ENCODE measurements around the gene USP21.

USP21 gene

DNA sequence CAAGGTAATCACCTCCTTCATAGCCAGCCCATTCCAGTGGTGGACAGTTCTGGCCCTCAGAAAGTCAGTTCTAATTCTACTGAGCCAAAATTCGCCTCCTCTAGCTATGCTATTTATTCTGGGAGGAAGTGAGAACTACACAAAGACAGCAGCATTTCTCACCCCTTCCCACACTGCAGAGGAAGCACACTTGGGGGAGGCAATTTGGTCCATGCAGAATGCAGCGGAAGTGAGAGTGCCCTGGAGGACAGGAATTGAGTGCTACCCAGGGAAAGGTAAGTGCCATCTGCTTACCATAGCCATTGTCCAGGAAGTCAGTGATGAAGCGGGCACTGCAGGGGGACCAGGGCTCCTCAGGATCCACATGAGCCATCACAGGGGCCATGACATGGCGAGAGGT lies 35.9 kb downstream of the USP21 start:
- DNase-seq: no peak

DNA sequence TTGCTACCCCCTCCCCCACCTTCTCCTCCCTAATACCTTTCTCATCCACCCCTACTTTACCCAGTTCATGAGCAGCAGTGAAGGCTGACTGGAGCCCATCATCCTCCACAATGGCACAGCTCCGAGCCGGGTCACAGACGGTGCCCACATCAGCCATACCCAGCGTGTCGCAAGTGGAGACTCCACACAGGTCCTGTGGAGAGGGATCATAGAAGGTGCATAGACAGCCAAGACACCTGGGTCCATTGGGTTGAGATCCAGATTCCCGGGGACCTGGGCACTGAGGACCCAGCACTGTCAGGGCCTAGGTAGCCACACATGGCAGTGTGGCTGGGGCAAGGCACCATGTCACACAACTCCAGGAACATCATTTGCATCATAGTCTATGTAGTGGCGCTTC lies 36.8 kb downstream of the USP21 start:
- DNase-seq: no peak

DNA sequence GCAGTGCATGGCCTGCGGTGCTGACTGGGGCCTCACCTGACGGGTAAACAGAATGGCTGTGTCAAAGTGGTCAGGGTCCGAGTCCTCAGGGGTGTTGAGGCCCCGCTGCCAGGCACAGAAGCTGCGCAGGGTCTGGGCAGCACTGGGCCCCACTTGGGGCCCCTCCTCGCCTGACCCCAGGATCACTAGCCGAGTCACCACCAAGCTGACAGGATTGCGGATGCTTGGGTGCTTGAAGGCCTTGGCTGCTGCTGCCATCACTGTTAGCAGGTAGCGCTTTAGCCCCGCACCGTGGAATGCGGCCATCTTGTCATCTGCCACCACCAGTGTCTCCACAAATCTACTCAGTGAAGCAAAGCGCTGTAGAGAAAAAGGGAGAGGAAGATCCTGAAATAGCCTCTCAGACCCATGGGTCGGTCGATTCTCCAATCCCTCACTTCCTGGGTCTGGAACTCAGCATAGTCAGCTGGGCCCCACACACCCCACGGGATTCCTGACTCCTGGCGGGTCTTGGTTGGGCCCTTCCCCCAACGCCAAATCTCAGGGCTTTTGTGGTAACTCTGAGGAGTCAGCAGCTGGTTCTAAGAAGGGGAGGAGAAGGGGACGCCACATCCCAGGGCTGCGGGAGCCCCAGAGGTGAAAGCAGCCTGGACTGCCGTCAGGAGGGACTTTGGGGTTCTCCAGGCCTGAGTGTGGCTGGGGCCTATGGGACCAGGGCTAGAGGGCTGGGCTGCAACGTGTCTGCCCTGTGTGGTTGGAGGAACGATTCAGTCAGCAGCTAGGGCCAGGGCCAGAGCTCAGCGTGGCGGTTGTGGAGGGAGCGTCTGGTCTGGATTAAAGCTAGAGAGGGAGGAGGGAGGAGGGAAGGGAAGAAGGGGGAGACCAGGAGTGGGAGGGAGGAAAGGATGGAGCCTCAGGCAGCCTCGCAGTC lies 37.5 kb downstream of the USP21 start:
- DNase-seq: no peak

DNA sequence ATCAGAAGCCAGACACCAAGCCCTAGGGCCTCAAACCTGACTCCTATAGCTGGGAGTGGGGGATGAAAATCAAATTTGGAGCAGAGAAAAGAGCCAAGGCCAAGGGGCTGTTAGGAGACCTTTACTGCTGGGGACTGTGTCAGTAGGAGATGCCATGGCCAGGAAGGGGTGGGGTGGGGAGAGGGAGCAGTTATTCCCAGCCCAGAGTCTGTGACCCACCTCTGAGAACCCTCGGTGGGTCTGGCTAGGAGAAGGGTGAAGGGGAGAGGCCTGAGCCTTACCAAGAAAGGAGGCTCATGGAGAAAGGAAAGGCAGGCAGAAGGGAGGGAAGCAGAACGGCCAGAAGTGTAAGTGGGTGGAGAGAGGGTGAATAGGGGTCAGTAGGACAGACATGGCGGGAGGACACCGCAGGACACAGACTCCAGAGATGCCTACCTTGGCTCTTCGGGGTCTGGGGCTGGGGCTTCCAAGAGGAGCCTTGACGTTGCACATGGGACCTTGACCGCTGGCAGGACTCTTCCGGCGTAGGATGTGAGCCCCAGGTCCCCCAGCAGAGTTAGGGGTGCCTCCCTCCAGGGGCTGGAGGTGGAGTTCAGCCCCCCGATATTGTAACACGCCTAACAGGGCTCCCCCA lies 38.4 kb downstream of the USP21 start:
- no peak for DNase-seq

DNA sequence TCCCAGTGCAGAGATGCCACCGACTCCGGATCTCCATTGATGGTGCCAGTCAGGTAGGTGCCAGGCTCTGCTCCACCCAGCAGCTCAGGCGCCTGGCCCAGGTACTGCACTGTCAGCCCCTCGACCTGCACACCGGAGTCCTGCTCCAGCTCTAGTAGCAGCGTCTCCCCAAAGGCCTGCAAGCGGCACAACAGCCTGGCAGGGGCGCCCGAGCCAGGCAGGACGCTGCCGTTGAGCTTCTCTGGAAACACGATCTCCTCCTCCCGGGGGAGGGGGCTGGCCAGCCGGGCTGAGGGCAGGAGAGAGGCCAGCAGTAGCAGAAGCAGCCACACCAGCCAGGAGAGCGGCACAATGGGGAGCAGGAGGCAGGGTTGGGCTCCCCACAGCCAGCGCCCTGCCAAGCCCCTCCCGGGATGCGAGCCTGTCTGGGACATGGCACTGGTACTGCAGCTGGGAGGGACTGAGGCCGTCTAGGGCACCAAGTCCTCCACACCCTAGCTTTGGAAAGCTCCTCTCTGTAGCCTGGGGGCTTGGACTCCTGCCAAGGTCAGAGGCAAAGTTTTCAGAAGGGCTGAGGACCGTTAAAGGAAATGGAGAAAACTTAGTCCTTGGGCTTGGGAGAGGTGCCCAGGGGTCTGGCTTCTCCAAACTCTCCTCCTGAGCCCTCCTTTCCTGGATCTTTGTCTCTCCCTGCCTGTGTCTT lies 39.0 kb downstream of the USP21 start:
- no peak for DNase-seq

DNA sequence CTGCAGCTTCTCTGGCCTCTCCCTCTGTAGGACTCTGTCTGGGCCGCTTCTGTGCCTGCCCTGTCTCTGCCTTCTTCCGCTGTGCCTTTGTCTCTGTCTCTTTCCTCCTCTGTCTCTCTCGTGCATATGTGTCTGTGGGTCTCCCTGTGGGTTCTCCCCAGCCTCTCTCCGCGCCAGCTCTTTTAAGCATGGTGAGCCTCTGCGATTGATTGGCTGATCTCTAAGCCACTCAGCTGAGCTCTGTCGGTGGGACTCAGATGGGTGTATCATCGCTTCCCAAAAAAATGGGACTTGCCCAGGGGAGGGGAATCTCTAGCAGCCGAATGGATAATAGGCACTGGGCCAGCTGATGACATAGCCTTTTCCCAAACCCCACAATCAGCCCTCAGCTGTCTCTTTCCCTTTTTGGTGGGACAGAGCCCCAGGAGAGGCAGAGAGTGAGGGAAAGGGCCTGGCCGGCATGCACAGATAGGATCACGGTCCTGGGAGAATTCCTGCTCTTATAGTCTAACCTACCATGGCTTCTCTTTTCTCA lies 39.7 kb downstream of the USP21 start, which contains the start of gene ADAMTS4:
TSS of gene ADAMTS4 (minus strand) at position 158 of the 535 bp plus-strand sequence. CDS start 427 bp downstream, outside the sequence.
- no peak for DNase-seq

DNA sequence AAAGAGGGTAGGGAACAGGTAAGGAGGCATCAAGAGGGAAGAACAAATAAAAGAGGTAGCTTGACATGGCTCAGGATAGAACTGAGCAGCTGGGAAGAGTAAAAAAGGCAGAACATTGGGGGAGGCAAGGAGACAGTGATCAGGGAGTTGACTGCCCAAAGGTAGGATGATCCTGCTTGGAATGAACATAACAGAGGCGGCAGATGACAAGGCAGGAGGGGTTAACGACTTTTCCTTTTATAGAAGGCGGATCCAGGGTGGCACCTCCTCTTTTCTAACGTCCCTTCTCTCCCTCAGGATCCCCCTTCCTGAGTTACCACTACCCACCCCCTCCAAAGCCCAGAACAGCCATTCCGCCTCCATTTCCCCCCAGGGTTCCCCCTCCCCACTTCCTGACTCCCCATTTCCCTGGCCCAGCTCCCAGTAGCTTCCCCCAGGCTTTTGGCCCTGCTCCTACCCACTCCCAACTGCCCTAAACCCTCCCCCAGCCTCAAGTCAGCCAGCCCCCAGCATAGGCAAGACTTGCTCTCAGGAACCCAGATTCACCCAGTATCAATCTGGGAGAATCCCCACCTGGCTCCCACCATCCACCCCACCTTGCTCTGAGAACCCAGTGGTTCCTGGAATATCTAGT lies 40.3 kb downstream of the USP21 start:
- no peak for DNase-seq

DNA sequence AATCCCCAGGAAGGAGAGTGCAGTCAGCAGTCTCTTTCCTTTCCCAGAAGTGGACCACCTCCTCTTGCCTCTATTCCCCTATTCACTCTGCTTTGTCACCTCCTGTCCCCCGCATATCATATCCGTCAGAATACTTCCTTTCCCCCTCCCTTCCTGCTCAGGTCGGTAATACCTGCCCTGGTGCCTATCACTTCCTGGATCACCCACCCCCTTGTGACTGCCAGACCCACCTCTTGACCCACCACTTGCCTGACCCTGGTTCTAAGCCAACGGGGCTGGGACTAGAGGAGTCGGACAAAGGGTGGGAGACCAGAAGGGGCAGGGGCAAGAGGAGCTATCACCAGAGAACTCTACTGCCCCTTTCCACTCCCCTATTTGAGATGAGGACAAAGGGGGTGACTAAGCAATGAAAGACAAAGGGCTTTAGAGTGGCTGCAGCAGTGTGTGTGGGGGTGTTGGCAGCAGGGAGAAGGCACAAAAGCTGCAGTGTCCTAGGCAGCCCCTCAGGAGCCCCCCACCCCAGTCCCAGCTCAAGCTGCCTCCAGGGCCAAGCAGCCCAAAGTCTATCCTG lies 41.2 kb downstream of the USP21 start:
- DNase-seq: no peak

DNA sequence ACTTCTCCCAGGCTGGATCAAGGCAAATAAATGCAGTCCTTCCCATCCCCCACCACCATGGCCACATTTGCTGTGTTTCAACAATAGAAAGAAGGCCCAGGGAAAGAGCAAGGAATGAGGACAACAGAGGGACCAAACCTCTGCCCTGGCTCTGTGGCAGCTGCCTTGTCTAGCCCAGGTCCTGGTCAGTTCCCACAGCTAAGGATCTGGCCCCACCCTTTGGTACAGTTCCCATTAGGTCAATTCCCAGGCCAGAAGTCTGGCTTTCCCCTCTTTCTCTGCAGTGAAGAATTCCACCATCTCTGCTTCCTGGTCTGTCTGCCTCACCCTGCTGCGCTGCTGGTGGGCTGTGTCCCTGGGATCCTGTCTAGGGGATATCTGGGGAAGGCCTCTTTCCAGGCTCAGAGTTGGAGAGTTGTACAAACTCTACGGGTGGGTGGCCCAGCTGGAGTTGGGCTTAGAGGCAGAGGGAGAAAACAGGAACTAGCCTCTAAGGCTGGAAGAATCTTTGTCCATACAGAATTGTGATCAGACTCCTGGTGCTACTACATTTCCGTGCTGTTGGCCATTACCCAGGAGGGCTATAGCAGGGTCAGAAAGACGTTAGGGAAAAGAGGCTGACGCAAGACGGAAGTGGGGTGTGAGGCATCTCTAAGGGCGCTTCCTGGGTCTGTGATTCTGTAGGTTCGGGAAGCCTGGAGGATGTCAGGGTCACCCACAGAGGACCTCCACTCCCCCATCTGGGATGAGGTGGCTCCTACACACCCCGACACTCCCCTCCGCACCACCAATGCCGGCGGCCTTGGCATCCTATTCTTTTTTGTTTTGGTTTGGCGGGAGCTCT lies 41.9 kb downstream of the USP21 start:
- DNase-seq: no peak

DNA sequence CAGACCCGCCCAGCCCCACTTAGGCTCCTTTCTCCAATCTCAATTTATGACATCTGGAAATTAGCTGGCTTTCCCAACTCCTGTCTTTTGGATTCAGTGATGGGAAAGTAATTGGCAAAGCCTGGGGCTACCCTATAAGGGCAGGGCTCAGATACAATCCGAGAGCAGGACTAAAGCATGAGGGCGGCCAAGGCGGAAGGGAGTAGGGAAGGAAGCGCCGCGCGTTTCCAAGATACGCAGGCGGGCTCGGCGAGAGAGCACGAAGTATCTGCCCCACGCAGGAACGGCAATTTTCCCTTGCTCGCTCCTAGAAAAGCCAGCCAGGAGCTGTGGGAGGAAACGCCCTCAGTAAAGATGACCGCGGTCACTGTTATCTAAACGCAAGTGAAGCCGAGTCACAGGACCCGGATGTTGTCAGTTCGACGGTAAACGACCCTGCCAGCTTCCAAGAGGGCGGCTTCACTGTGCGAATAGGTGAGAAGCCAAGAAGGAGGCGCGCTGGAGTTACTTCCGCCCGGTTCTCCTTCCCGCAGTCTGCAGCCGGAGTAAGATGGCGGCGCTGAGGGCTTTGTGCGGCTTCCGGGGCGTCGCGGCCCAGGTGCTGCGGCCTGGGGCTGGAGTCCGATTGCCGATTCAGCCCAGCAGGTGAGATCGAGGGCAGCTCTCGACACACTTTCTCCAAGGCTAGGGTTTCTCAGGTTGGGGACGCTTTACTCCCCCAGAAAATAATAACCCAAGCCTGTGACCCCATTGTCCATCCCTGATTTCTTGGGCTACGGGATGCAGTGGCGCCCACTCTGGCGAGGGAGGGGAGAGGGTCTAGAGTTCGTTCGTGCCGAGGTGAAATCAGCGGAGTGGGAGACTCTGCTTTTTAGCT lies 42.8 kb downstream of the USP21 start, which contains the start of gene NDUFS2:
TSS of gene NDUFS2 (plus strand) at position 532 of the 877 bp plus-strand sequence. CDS start at position 551, 19 bp downstream.
- peak; percentile 96 for DNase-seq

DNA sequence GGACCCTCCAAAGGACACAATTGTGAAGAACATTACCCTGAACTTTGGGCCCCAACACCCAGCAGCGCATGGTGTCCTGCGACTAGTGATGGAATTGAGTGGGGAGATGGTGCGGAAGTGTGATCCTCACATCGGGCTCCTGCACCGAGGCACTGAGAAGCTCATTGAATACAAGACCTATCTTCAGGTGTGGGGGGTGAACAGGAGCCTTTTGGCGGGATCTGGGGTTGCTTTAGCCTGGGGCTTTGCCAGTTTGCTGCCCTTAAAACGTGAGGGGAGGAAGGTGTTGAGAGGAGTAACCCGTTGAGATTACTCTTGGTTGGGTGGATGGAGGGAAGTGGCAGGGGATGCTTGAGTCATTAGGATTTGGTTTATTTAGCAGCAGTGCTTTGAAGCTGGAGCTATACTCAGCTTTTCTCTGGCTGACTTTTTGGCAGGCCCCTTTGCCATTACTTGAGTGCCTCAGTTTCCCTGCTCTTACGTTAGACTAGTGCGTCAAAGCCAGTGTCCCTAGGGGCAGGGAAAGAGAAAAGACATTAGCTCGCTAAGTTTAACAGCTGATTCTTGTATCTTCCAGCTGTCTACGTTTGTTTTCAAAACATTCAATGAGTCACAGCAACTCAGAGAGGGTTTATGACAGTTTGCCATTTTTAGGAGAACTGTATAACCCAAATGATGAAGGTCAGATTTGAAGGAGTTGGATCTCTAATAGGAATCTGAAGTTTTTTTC lies 47.3 kb downstream of the USP21 start:
- DNase-seq: no peak

DNA sequence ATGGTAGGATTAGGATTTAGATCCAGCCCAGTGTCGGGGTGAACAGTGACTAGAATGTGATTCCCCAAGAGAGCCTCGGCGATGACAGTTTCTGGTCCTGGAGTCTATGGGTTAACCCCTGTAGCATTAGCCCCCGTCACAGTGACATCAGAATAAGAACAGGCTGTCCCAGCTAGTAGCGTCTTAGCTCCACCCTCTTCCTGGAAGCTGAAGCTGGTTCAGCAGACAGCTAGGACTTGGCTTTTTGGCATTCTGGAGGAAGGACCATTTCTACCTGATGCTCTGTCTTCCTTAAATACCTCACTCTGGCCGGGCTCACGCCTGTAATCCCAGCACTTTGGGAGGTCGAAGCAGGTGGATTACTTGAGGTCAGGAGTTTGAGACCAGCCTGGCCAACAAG lies 47.9 kb downstream of the USP21 start:
- DNase-seq: no peak

DNA sequence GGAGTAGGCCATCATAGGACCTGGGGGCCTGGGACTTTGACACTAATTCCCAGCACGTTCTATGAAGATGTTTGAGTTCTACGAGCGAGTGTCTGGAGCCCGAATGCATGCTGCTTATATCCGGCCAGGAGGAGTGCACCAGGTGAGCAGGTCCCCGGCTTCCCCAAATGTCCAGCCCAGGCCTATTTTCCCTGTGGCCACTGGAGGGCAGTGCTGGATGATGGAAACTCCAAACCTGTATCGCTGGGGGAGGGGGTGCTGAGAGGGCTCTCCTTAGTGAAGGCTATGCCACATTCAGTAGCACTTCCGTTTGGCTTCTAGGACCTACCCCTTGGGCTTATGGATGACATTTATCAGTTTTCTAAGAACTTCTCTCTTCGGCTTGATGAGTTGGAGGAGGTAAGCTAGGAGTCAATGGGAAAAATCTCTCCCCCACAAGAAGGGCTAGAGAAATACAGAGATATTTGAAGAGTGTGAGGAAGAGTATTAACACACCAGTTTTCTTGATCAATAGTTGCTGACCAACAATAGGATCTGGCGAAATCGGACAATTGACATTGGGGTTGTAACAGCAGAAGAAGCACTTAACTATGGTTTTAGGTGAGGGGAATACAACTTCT lies 50.6 kb downstream of the USP21 start:
- DNase-seq: peak; percentile 64

DNA sequence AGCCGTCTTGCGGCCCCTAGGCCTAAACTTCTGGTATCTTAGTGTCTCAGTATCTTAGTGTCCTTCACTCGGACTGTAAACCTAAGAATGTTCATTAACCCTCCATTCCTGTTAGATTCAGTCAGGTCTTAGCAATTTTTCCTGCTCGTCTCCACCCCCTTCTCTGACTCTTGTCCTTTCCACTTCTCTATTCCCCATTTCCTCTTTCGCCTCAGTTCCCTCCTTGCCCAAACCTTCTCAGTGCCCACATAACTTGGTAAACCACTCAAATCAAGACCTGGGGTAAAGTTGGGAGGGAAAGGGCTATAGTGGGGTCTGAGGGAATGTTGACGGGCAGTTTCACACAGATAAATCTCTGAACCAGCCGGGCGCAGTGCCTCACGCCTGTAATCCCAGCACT lies 55.1 kb downstream of the USP21 start:
- no peak for DNase-seq

DNA sequence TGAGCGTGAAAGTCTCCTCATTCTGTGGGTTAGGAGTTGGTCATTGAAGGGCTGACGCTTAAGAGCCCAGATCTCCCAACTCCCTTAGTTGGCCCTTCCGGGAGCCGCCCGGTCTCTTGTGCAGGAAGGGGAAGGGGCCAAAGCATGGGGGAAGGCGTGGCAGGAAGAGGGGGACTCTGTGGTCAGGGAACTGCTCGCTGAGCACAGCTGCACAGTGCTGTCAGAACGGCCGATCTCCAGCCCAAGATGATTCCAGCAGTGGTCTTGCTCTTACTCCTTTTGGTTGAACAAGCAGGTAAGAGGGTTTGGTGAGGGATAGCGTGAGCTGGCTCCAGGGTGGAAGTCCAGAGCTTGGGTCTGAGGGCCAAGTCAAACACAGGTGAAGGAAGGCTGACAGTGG lies 55.8 kb downstream of the USP21 start, which contains the start of gene FCER1G:
TSS of gene FCER1G (plus strand) at position 220 of the 400 bp plus-strand sequence. CDS start at position 247, 27 bp downstream.
- DNase-seq: no peak
